DMS79 (cell line): ENCODE measurements around the gene C1QTNF2.
"Not testable (repeated sequence)": the region's sequence is repeated elsewhere in the genome, so short reads cannot be mapped to it uniquely, and the experiment has no call there.

Source experiments
- DNase-seq: peaks from one replicate; lab custom pipeline; 2025; lab: John Stamatoyannopoulos, UW

The C1QTNF2 gene

GRCh38 chr5:160342413-160342941 lies 27.9 kb downstream of the C1QTNF2 start:
- no peak for DNase-seq

DNA sequence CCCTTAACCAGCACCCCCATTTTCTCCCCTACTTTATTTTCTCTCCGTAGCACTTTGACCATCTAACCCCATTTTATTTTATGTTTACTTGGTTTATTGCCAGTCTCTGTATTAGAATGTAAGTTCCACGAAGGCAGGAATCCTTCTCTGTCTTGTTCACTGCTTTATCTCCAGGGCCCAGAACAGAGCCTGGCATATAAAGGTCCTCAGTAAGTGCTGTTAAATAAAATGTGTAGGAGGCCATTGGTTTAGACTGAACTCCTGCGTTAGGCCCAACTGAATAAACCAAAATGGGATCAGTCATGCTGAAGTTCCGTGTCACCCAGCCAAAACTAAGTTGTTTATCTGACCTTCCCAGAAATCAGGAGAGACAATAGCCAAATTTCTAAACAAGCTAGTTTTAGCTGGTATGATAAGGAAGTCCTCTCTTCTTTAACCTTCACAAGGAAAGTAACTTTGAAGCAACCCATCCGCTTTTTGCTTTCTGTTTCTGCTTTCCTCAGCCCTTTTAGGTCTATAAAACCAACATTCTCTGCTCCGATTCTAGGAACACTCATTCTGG lies 29.0 kb downstream of the C1QTNF2 start:
- no peak for DNase-seq

GRCh38 chr5:160340513-160340912 lies 29.9 kb downstream of the C1QTNF2 start:
- DNase-seq = not testable (repeated sequence)

DNA sequence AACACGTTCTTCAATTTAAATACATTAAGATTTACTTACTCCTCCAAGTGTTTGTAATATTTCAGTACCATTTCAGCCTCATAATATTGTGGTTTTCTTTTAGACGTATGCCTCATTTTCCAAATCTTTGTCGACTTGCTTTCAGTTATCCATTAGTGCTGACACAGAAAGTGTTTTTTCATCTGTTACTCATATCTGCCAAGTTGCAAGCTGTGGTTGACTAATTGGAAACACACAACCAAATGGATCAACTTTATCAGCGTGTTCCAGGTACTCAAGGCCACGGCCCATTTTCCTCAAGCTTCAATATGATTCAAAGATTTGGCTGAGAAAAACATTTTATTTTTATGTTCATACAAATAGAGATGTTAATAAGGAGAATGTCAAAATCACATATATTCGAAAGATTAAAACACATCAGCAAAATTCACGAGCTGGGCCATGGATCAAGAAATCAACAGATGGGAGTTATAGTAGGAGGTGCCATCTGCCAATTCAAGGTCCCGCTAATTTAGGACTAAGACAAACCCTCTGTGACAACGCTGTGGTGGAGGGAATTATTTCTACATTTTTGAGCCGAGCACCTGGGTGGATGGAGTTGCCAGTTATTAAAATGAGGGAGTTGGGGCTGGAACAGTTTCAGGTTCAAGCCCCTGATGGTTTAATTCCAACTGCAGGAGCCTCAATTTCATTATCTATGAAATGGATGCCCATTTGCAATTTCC lies 30.9 kb downstream of the C1QTNF2 start:
- DNase-seq = no peak

- DNase-seq = not testable (repeated sequence)
Measured at GRCh38 chr5:160334716-160335115, 35.7 kb downstream of the C1QTNF2 start.

DNA sequence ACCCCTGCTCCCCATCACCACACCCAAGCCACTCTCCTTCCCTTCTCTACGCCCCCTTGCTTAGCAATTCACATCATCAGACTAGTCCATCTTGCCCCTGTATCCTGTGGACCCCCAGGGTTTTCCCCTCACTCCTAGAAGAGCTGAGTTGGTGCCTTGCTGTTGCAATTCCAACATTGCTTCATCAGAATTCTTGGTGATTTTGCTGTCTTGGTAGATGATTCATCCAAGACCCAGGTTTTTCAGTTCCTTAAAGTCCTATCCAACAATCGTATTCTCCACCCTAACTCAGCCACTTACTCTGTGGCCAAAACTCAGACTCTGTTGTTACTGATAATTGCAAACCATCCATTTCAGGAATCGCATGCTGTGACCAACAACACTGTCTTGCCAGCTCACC lies 36.7 kb downstream of the C1QTNF2 start:
- no peak for DNase-seq

- DNase-seq = no peak
Measured at GRCh38 chr5:160330212-160330611, 40.2 kb downstream of the C1QTNF2 start.

DNA sequence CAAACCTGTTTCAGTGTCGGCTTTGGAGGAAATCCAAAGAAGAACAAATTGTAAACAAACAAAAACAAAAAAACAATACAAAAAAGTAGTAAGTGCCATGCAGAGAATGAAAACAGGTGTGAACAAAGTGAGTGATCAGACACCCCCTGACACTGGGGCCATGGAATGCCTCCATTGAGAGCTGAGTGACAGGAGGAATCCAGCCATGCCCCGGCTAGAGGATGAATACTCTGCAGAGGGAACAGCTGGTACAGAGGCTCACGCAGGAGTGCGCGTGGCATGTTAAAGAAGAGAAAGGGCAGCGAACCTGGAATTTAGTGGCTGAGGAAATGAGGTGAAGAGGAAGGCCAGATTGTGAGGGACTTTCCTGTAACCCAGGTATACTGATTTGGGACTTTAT lies 42.6 kb downstream of the C1QTNF2 start:
- no peak for DNase-seq

- no peak for DNase-seq
Measured at GRCh38 chr5:160326981-160327380, 43.4 kb downstream of the C1QTNF2 start.

DNA sequence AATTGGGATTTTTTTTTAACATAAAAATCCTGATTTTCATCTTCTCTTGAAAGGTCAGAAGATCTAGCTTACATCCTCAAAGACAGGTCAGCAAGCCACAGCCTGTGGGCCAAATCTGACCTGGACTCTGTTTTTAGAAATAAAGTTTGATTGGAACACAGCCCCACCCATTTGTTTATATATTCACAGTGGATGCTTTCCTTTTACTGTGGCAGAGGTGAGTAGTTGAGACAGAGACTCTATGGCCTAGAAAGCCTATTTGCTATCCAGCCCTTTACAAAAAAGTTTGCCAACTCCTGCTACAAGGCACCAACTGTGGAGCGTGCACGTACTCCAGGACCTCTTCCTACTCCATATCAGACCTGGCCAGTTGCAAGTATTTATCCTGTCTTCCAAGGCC lies 44.7 kb downstream of the C1QTNF2 start:
- DNase-seq = no peak

DNA sequence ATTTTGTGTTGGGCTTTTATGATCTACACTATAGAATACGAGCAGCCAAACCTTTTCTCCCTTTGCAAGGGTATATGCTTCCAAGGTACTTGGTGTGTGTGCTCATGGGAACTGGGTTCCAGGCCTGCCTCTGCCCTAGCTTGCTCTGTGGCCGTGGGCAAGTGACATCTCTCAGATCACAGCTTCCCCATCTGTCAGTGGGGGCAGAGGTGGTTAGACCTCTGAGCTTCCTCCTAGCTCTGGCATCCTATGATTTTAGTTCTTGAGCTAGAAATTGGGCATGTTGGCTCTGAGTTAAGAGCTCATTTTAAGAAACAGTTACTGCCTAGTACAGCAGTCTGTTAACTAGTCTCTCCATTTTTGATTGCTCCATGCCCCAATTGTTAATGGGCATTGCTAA lies 45.5 kb downstream of the C1QTNF2 start:
- DNase-seq = no peak

DNA sequence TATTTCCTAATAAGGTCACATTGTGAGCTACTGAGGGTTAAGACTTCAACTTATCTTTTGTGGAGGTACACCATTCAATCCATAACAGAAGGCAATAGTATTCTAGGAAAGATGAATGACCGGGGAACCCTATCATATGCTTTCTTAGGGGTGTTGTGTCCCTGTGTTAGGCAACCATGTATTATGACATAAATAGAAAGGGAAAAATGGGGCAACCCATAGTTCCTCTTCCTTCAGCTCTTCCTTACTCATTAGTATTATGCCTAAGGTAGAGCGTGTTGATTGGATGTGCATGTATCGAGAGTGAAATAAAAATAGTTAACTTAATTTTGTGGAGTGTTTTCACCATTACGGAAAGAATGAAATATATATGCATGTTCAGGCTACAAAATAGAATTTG lies 52.0 kb downstream of the C1QTNF2 start:
- DNase-seq = no peak

DNA sequence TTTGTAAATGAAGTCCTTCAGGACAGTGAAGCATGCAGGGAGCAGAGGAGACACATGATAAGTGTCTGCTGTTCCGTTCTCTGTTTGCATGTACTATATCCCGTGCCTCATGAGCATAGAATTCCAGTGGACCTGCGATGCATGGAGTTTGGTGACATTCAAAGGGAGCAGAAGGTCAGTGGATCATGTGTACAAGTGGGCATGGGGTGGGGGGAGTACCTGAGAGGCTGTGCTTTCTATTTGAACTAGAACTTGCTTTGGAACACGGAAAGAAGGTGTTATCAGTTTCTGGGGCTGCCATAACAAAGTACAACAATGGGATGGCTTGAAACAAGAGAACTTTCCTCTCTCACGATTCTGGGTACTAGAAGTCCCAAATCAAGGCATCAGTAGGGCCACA lies 53.0 kb downstream of the C1QTNF2 start:
- DNase-seq = no peak

DNA sequence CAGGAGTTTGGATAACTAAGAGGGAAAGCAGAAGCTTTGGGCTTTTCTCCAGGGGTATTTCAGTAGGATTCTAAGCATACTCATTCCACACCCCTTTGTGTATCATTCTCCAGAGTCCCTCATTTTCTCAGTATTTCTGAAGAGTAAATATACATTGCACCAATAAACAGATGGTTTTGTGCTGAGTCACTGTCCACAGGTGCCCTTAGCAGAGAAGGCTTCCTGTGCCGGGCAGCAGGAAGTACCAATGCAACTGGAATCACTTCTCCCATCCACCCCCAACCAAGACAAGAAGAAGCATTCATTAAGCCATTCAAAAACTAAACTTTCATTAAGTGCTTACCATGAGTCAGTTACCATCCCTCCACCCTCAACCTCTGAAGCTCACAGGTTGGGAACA lies 54.5 kb downstream of the C1QTNF2 start:
- no peak for DNase-seq

GRCh38 chr5:160312960-160313727 lies 57.3 kb downstream of the C1QTNF2 start:
- no peak for DNase-seq

DNA sequence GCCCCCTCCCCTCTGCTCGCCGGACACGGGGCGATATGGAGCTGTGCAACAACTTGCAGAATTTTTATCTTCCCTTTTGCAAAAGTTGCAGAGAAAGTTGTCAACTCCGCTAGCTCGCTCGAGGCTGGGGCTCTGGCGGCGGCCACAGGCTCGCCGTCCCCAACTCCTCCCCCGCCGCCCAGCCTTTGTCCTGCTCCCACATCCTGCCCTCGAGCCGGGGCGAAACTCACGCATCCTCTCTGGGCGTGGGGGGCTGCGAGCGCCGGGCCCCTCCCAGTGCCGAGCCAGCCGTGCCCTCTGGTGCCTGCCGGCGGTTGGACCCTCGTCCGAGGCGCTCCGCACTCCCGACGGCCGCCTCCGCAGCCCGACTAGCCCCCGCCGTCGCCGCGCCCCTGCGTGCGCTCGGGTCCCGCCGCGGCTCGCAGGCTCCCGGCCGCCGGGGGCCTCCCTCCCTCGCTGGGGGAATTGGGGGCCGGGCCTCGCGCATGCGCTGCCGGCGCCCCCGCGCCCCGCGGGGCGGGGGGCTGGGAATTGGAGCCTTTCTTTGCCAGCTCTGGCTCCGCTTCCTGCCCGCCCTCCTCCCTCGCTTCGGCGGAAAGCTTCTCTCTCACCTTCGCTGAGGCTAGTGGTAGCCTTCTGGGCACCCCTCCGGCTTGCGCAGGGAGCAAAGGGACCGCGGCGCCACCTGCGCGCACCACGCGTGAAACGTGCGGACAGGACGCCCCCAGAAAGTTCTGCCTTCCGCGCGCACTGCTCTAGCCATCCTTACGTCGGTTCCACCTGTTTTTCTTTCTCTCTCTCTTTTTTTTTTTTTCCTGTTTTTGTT lies 58.1 kb downstream of the C1QTNF2 start, which contains the start of gene CCNJL:
CCNJL (minus strand) TSS at position 431 of the 826 bp plus-strand sequence. CDS start 641 bp downstream, outside the sequence.
- no peak for DNase-seq

GRCh38 chr5:160311491-160312133 lies 58.8 kb downstream of the C1QTNF2 start:
- no peak for DNase-seq

GRCh38 chr5:160310552-160311295 lies 59.7 kb downstream of the C1QTNF2 start:
- DNase-seq = no peak

DNA sequence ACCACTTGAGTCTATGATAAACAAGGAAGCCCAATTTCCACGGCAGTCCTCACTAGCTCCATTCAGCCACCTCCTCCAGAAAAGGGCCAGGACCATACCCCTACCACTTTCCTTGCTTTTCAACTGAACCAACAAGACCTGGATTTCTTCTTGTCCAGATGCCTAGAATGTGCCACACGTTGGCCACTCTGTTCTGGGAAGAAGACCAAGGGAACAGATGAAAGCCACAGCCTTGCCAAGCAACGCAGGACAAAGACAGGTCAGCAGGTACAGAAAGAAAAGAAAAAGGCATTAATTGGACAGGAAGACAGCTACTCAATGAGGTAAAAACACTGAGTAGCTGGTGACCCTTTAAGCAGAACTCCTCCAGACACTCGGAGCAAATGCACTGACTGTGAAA lies 60.3 kb downstream of the C1QTNF2 start:
- no peak for DNase-seq

DNA sequence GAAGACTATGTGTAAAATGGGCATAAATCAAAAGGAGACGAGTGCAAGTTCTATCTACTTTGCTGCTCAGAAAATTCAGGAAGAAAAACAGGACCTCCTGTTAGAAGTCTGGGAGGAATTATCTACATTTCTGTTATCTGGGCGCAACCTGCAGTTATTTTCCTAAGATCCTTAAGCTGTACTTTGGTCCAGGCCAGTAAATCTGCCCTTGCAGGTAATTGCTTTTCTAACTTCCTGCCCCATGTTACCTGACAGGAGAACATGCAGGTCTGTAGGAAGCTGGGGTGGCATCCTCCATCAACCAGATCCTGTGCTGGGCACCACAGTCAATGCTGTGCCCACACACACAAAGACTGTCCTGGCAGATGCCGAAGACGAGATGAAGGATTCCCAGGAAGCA lies 63.7 kb downstream of the C1QTNF2 start:
- DNase-seq = no peak

- DNase-seq = no peak
Measured at GRCh38 chr5:160305319-160305718, 65.1 kb downstream of the C1QTNF2 start.
